Adrenal gland (tissue), 12 donors: ENCODE measurements around the gene ESYT2. TPM values are rescaled to one million over a fixed set of nuclear protein-coding genes. Genes with fewer than 3 reads are reported as not detected.
A peak's percentile ranks its signal among the peaks of the same experiment; 100 is the strongest.

Source experiments
- DNase-seq, 7 donors: peaks; one replicate each; pipeline ENCODE4 v3.0.0-alpha.2; 2019 to 2020
- H3K27ac ChIP-seq, 5 donors: fragments of 200-600 bp; sonication (generic) in 4 of 5; 1 replicate in 3 of 5; 2 replicates in 2 of 5; pipeline versions ENCODE4 v1.5.1 to v1.8.0; 2016 to 2020; ENCODE audit warnings: mild to moderate bottlenecking in 1 of 5
- H3K27me3 ChIP-seq: fragments of 200-600 bp; 2 replicates; pipeline ENCODE4 v1.8.0; 2021
- H3K36me3 ChIP-seq, 2 donors: fragments of 200-600 bp; replicated peaks in 1 of 2; 1 replicate in 1 of 2; 2 replicates in 1 of 2; pipeline versions ENCODE4 v1.5.1 to v1.8.0; 2018 to 2022
- H3K4me1 ChIP-seq, 2 donors: fragments of 200-600 bp; replicated peaks in 1 of 2; 1 replicate in 1 of 2; 2 replicates in 1 of 2; pipeline versions ENCODE4 v1.5.1 to v1.8.0; 2018 to 2021
- H3K4me3 ChIP-seq, 4 donors: fragments of 200-600 bp; sonication (generic) in 3 of 4; one replicate each; pipeline ENCODE4 v1.5.1; 2016 to 2018
- H3K9me3 ChIP-seq, 3 donors: fragments of 200-600 bp; sonication (generic) in 1 of 3; replicated peaks in 1 of 3; 1 replicate in 2 of 3; 2 replicates in 1 of 3; pipeline versions ENCODE4 v1.5.1 to v1.8.0; 2016 to 2021
- POLR2A ChIP-seq, 2 donors: fragments of 450-650 bp; IDR thresholded peaks; one replicate each; pipeline ENCODE4 v1.6.1; 2017; ENCODE audit warnings: antibody characterized with exemption in 2 of 2, mild to moderate bottlenecking in 2 of 2, moderate library complexity in 1 of 2
- WGBS, 4 donors: extraction: QIAGEN DNeasy Blood & Tissue Kit in 2 of 4; methylation state at CpG; one replicate each; pipeline versions ENCODE4 v1.1.5 to v1.1.7; 2013 to 2017; 5-methylcytosine and 5-hydroxymethylcytosine counted together
- intact Hi-C, 2 donors: fragments of 100-400 bp; cut with DNase I; formaldehyde crosslinking; loops; one replicate each; pipeline versions ENCODE4 v1.14.1 to v1.15.0; 2022 to 2023
- polyA plus RNA-seq, 3 donors: library from polyadenylated mRNA; stranded (reverse); fragments of 200-250 nt in 2 of 3; fragments of 350-450 nt in 1 of 3; fragmentation: Illumina TruSeq in 1 of 3; extraction: RNeasy Lipid Tissue Mini Kit (QIAGEN cat#74804) in 1 of 3; gene quantifications; one replicate each; pipeline ENCODE4 v1.2.3, GENCODE V29; 2013 to 2014
- total RNA-seq, 9 donors: library from RNA; depleted of rRNA in 4 of 9; stranded (reverse); fragments of >200 nt in 4 of 9; fragments of 120-200 nt in 1 of 9; fragmentation: NEBNext Ultra II Directional in 1 of 9; extraction: Animal tissue kit (Norgen Biotek cat#: 25700) in 1 of 9; gene quantifications; one replicate each; pipeline versions ENCODE4 v1.1.0 to v1.2.4, GENCODE V29; 2013 to 2023
- TF ChIP-seq, protein P1 (sequence below), 6 experiments: fragments of 450-650 bp in 4 of 6; fragments of 200-600 bp in 2 of 6; sonication (generic) in 1 of 6; IDR thresholded peaks; 1 replicate in 5 of 6; 2 replicates in 1 of 6; pipeline versions ENCODE4 v1.5.1 to v1.8.0; 2016 to 2021; ENCODE audit warnings: antibody characterized with exemption in 6 of 6, mild to moderate bottlenecking in 2 of 6, moderate library complexity in 1 of 6
- donor health status: healthy with polysubstance abuse.
- donor health status: Bipolar disorder and iron deficiency.
- donor health status: DM: yes; HTN: yes; CAD: no.
- donor health status: DM: no; HTN: no; CAD: no.
- donor health status: DM: no; HTN: no; CAD: no.
- donor health status: DM: yes; HTN: yes; CAD: no.

The ESYT2 gene
- total and polyA plus RNA-seq, 12 donors: 16.8 to 104 (median 77.5) TPM

GRCh38 chr7:158740013-158740656 lies 89.2 kb downstream of the ESYT2 start:
- WGBS, 4 donors: 47 to 64% (median 59%) methylated on average over 14 to 15 of the region's 15 CpGs
- H3K36me3 ChIP-seq: peaks cover 0 to 68% of the 10 kb centered on the region in 2 donors
- H3K4me3 ChIP-seq: no peak overlapping the region
- no peaks in the 10 kb centered on the region for H3K27me3 ChIP-seq
- peaks cover 0 to 13% of the 10 kb centered on the region in 2 donors for H3K4me1 ChIP-seq
- intact Hi-C loops: no loop called here
- H3K9me3 ChIP-seq: no peaks in the 10 kb centered on the region
- peak overlapping the region in 3 of 5 donors; percentile 3 to 55 (median 47) for H3K27ac ChIP-seq
- no peak for TF ChIP-seq POLR2A (IDR thresholded peaks at IDR 0.05)
- TF ChIP-seq, protein P1, sequence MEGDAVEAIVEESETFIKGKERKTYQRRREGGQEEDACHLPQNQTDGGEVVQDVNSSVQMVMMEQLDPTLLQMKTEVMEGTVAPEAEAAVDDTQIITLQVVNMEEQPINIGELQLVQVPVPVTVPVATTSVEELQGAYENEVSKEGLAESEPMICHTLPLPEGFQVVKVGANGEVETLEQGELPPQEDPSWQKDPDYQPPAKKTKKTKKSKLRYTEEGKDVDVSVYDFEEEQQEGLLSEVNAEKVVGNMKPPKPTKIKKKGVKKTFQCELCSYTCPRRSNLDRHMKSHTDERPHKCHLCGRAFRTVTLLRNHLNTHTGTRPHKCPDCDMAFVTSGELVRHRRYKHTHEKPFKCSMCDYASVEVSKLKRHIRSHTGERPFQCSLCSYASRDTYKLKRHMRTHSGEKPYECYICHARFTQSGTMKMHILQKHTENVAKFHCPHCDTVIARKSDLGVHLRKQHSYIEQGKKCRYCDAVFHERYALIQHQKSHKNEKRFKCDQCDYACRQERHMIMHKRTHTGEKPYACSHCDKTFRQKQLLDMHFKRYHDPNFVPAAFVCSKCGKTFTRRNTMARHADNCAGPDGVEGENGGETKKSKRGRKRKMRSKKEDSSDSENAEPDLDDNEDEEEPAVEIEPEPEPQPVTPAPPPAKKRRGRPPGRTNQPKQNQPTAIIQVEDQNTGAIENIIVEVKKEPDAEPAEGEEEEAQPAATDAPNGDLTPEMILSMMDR (IDR thresholded peaks at IDR 0.05): no peak
- peak in 5 of 7 donors; percentile 37 to 77 (median 69) for DNase-seq

GRCh38 chr7:158738841-158739240 lies 90.5 kb downstream of the ESYT2 start:
- no peak for DNase-seq
- Histone ChIP-seq H3K27me3 (no peaks in the 10 kb centered on the region), H3K4me1 (peaks cover 0 to 13% of the 10 kb centered on the region in 2 donors), H3K27ac (no peak overlapping the region), H3K4me3 (no peak overlapping the region), H3K36me3 (peaks cover 0 to 80% of the 10 kb centered on the region in 2 donors), H3K9me3 (no peaks in the 10 kb centered on the region)
- intact Hi-C loops: no loop called here
- TF ChIP-seq, protein P1 (IDR thresholded peaks at IDR 0.05): no peak
- TF ChIP-seq POLR2A (IDR thresholded peaks at IDR 0.05): no peak
- WGBS, 4 donors: 84 to 95% (median 94%) methylated on average over 15 of the region's 15 CpGs

DNA sequence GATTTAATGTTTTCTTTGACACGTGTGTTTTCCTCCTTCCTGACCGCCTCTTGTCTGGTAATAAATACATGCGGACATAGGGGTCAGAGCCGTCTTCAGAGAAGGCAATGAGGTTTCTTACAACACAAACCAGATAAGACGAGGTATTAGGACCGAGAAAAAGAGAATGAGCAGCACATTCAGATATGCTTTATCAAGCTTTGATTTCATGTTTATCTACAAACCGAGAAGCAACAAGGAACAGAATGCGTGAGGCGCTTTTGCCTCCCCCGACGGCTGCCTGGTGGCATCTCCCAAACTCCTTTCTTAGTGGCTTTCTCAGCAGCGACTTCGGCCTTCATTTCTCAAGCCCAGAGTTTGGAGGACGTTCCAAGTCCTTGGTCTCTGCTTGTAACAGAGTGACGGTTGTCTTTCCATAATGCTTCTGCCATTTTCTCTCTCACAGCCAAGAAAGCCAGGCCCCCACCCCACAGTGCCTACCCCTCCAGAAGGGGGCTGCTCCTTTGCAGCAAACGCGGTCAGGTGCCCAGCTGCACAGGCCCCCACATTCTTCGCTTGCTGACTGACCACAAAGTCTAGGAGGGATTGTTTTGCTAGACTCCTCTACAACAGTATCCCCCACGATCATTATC lies 92.1 kb downstream of the ESYT2 start:
- intact Hi-C loops: no loop called here
- H3K36me3 ChIP-seq: peaks cover 0 to 66% of the 10 kb centered on the region in 2 donors

DNA sequence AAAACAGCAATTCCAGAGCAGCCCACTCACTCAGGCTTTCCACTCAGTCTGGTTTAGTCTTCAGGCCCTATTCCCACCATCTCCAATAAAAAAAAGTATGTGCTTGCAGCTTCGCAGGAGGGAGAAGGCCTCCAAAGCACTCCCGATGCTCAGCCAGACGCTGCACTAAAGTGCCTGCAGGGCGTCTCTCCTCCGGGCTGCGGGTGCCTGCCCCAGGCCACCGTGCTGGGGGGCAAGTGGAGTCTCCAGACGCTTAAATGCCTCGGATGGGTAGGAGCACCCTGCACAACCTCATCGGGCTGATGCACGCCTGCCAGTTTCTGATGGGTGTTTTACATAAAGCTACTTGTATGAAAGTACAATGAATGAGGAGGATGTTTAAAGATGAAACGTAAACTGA lies 93.4 kb downstream of the ESYT2 start:
- TF ChIP-seq, protein P1 (IDR thresholded peaks at IDR 0.05): no peak
- no peak for TF ChIP-seq POLR2A (IDR thresholded peaks at IDR 0.05)
- Histone ChIP-seq H3K27me3 (no peaks in the 10 kb centered on the region), H3K9me3 (no peaks in the 10 kb centered on the region), H3K36me3 (peaks cover 0 to 55% of the 10 kb centered on the region in 2 donors), H3K4me1 (peaks cover 0 to 13% of the 10 kb centered on the region in 2 donors), H3K27ac (no peak overlapping the region), H3K4me3 (no peak overlapping the region)
- intact Hi-C loops: no loop called here
- DNase-seq: no peak
- 89 to 95% (median 91%) methylated on average over 12 of the region's 12 CpGs for WGBS, 4 donors

More for the DNA sequence above, 92.1 kb downstream of the ESYT2 start:
- Histone ChIP-seq H3K27ac (no peak overlapping the region), H3K9me3 (no peaks in the 10 kb centered on the region), H3K4me1 (peaks cover 0 to 13% of the 10 kb centered on the region in 2 donors), H3K4me3 (no peak overlapping the region), H3K27me3 (no peaks in the 10 kb centered on the region)
- 84 to 89% (median 89%) methylated on average over 19 of the region's 19 CpGs for WGBS, 4 donors
- no peak for DNase-seq
- TF ChIP-seq, protein P1 (IDR thresholded peaks at IDR 0.05): no peak
- TF ChIP-seq POLR2A (IDR thresholded peaks at IDR 0.05): no peak
